Myocyte (in vitro differentiated cells): ENCODE results near the gene APOB. TPM values are rescaled to one million over a fixed set of nuclear protein-coding genes. Genes with fewer than 3 reads are reported as not detected.
A peak's percentile ranks its signal among the peaks of the same experiment; 100 is the strongest.

ENCODE experiments used
- DNase-seq: peaks from one replicate; pipeline ENCODE4 v3.0.0-alpha.2; 2012; ENCODE audit warnings: low read depth
- total RNA-seq: library from RNA; depleted of rRNA; stranded (reverse); fragments of >200 nt; gene quantifications from 2 replicates; pipeline ENCODE4 v1.2.3, GENCODE V29; 2014

The APOB gene
- total RNA-seq, 1 donor from 2014 or later = not detected

DNA sequence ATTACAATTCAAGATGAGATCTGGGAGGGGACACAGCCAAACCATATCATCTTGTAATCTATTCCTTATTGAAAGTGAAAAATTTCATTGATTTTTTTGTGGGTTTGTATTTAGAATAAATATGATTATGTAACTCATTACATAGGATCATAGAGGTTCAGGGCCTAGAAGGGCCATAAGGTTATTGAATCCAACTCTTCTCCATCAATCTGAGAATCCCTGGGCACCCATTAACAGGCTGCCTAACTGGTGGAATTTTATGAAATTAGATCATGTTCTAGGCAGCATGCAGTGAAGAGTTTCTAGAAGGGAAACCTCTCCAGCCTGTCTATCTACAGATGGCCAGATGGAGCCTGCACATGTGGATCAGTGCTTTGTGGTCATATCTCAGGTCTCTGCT, 6.3 kb upstream of the APOB start:
- no peak for DNase-seq

DNA sequence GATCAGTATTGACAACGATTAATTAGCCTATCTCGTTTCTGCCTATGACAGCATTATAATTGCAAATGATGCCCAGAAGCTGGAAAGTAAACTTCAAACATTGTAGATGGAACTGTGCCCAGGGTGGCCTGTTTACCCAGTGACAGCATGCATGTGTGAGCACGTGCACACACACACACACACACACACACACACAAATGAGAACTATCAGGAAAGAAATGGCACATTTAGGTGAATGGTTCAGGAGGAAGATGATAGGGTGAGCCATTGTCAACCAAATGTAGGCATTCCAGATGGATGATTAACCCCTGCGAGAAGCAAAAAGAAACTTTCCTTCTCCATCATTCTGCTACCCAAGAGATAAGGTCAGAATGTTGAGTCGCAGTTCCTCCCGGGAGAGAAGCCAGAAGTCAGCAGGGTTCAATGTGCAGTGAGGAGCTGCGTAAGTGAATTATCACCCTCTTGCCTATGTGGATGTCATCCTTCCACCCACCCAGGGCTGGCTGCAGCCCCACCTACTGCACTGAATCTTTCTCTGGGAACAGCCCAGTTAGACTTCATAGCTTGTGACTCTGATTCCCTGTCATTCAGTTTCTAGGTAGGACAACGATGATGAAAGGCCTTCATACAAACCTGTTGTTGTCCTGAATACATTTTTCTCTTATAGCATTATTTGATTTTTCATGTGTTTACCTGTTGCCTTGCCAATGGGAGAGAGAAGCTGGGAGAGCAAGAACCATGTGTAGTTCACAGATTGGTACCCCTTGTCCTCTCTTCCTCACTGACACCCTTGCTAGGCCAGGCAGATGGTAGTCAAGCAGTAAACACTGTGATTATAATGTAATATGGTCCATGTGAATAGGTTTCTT, 3.5 kb upstream of the APOB start:
- no peak for DNase-seq

DNA sequence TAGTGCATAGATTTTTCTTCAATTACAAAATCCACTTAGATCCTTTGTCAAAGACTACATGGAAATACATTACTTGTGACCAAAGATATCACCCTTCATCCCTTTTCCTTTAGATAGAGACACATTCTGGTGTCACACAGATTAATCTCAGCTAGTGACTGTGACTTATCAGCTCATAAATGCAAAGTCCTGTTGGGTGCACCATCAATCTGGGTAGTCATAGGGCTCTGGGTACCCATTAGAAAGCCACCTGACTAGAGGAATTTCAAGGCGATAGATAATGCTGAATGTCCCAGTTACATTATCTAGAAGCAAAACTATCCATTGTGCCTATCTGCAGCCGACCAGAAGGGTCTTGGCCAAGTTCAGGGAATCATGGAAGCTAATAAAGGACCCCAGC, 2.6 kb upstream of the APOB start:
- no peak for DNase-seq

DNA sequence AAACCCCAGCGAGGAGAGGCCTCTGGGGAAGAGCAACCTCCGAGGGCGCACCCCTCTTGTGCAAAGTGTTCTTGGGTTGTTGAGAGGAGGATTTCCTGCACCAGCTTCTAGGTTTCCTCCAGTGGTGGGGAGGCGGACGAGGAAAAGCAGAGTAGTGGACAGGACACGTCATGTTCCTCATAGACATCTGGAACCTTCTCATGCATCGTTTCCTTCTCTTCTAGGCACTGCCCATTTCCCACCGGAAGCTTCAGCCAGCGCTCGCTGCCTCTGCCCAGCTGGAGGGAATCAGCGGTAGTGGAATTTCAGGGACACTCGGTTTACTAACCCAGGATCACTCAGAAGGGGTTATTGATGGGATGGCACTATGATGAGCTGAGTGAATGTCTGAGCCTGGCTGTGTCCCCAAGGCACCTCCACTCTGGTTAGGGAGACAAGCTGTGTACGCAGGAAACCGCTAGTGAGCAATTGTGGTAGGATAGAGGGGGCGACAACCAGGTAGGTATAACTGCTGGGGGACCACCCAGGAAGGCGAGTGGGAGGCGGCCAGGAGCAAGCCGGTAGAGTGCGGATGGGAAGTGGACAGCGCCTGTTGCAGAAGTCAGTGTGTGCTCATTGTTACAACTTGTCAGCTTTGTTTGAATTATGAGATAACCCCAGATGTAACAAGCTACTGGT, 960 bp upstream of the APOB start:
- no peak for DNase-seq

DNA sequence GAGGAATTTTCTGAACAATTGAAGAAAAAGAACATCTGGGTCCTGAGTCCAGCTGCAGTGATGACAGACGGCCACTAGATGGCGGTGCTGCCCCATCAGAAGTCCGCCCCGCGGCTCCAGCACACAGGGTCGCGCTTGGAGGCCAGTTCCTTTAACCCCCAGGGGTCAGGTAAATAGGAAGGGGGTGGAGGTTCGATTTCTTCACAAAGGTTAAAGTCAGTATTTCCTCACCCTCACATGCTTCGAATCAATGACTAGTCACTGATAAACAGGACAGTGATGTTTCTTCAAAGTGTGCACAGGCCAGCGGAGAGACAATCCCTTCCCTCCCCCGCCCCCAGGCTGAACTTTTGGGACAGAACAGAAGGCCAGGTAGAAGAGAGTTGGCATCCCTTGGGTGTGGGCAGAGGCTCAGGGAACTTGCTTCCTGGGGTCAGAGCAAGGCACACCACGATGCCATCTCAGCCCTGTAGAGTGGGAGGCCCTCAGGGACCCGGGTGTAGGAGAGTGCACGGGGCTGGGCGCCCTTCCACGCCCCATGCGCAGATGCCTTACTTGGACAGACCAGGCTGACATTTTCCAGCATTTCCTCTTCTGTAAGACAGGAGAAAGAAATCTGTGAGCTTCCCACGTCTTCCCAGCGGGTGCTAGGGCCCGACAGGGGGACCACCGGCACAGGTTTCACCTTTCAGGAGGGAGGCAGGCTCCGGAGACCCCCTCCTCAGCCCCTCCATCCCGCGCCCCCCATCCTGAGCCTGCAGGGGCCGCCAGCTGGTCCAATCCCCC, 722 bp downstream of the APOB start:
- DNase-seq = peak; percentile 52

DNA sequence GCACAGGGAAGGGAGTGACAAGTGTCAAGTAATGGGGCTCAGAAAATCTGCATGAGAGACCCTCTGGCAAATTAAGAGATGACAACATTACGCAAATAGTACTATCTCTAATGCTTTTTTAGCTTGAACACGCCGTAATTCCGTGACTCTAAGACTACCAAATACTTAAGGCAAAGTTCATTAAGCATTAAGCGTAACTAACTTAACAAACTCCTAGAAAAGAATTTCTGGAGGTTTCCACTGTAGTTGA, 1.2 kb downstream of the APOB start:
- no peak for DNase-seq

DNA sequence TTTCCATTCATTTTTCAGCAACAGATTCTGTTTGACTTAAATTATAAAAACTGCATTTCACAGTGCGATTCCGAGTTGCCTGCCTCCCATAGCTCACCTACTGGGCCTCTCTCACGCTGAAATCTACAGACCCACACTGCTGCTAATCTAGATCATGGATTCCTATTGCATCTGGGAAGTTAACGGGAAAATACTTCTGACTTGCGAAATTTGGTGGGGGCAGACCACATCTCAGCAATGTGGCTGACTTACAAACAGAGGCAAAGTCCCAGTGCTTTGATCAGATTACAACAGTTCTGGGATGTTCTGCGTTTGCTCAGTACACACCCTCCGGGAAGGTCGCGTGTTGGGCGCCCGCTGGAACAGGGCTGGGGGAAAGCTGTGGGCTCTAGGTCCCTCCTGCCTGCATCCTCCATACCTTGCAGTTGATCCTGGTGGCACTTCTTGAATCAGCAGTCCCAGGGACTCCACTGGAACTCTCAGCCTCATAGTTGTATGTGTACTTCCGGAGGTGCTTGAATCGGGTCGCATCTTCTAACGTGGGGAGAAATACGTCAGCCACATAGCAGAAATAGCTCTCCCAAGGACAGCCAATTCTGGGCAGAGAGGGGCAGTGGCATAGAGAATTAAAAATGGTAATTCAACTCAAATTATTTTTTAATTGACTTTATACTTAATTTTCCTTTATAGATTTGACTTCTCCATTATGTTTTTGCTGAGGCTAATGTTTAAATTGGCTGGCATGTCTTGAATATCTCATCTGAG, 1.7 kb downstream of the APOB start:
- DNase-seq = no peak

DNA sequence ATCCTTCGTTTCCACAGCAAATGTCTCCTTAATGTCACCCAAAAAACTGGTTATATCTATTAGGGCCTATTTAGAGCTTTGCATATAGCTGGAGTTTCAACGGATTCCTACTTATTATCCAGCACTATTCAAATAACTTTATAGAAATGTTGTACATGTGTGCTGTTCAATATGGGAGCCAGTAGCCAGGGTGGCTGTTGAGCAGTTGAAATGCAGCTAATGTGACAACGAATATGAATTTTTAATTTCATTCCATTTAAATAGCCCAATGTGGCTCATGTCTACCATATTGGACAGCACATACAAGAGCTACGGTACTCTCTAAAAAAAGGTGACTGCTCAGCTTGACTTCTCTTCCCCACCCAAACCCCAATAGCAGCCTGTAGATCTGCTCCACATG, 2.4 kb downstream of the APOB start:
- DNase-seq = no peak

DNA sequence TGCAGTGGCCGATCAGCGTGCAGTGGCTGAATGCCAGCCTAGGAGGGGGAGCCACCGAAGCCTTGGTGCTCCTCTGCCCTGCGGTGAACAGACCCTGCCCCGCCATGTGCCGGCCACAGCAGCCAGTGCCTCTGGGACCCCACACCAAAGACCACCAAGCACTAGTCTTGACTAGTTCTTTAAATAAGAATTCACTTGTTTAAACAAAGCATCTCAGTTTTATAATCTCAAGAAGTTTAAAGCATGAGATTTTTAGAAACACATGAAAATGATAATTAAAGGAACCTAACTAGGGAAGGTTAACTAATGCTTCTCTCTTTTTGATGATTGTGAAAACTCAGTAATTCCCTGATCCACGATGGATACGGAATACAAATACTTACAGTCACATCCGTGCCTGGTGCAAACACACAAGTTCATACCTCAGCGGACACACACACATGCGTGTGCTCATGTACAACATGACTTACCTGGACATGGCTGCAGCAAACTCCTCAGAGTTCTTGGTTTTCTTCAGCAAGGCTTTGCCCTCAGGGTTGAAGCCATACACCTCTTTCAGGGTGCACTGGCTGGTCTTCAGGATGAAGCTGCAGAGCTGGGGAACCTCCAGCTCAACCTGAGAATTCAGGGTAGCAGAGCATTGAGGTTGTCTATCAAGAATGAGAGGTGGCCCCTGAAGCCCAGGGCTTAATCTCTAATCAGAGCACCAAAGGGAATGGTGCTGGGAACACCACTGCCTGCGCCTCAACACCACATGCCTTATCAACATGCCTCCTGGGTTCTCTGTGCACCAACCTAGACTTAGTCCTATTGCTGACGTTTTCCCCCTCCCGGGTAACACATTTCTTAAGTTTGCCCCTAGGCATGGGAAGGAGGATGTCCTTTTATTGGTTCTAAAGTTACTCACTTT, 3.1 kb downstream of the APOB start:
- DNase-seq = no peak

DNA sequence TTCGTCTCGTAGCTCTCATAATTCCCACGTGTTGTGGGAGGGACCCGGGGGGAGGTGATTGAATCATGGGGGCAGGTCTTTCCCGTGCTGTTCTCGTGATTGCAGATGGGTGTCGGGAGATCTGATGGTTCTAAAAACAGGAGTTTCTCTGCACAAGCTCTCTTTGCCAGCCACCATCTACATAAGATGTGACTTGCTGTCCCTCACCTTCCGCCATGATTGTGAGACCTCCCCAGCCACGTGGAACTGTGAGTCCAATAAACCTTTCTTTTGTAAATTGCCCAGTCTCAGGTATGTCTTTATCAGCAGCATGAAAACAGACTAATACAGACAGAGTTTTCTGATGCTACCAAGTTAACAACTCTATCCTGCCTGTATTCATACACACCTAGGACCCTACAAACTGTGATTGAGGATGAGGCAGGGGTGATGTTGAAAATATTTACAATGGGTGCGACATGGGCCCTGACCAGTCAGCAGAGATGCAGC, 3.9 kb downstream of the APOB start:
- no peak for DNase-seq

DNA sequence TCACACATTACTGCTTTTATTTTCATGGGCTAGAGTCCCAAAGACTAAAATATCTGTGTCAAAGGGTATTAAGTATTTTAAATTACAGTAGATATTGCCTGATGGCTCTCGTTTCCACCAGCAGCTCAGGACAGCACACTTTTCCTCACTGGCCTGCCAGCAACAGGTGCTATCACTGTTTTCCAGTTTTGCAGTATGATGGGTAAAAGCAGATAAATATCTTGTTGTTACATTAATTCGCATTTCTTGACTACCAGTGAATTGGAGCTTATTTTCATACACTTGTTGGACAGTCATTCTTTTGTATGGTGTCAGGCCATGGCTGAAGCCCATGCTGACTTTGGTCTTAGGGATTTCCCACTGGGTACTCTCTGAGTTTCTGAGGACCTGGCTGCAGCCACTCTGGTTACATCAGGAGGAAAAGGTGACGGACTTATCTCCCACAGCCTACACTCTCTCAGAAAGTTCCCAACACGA, 4.8 kb downstream of the APOB start:
- no peak for DNase-seq

DNA sequence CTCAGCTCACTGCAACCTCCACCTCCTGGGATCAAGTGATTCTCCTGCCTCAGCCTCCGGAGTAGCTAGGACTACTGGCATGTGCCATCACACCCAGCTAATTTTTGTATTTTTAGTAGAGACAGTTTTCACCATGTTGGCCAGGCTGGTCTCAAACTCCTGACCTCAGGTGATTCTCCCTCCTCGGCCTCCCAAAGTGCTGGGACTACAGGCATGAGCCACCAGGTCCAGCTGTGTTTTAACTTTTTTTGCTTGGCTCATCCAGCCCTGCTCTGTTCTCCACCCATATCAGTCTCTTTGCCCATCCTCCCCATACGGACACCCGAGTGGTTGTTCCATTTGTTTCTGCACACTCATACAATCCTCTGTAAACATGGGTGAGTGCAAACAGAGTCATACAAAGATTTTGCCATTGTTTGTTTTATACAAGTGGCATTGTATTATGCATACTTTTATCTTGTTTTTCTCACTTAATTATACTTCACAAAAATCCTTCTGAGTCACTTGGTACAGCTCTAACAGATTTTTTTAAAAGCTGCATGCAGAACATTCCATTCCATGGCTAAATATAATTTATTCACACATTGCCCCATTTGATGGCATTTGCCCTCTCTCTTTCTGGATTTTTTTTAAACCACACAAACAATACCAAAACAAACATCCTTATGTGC, 5.3 kb downstream of the APOB start:
- DNase-seq = peak; percentile 11

DNA sequence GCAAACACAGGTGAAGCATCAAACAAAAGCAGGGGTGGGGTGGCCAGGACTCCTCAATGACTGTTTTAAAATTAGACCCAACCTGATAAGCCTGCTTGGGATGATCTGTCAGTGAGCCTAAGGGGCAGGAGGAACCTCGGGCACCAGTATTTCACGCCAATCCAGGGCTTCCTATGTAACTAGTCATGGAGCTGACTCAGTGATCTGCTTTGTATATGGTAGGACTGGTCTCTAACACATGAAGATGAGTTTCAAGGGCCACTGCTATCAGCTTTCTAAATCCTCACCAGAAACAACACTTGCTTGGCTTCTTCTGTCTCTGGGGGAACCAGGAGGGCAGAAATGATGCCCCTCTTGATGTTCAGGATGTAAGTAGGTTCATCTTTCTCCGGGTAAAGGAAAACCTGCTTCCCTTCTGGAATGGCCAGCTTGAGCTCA, 6.2 kb downstream of the APOB start:
- no peak for DNase-seq

DNA sequence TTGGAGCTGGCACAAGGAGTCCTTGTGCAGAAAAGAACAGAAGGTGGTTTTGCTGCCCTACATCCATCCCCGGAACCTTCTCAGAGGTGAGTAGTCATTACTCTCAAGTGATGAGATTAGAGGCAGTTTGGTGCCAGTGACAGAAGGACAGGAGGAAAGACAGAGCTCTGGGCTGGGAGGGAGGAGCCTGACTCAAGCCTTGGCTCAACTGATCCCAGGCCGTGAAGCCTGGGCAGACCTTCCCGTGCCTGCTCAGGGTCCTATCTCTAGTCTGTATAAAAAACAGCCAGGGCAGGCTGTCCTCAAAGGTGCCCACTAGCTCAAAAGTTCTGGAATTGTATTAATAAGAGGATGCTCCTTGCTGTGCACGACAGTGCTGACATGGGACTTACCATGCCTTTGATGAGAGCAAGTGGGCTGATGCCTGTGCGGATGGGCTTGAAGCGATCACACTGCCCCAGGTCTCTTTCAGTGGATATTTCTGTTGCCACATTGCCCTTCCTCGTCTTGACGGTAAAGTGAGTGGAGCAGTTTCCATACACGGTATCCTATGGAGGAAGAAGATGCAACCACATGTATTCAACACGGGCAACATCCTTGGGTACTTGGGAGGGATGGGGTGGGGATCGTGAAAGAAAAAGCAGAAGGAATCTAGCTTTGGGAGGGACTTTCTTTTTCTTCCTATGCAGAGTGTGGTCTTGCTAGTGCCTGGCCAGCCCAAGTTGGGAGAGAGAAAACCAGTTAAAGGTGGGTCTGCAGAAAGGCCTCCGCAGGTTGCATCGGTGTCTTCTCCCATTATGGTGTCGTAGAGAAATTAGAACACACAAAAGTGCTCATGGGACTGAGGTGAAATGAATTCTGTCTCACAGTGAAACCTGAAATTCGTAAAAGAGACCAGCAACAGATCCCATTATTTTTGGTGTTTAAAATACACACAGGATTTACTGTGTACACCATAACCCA, 6.9 kb downstream of the APOB start:
- DNase-seq = no peak

DNA sequence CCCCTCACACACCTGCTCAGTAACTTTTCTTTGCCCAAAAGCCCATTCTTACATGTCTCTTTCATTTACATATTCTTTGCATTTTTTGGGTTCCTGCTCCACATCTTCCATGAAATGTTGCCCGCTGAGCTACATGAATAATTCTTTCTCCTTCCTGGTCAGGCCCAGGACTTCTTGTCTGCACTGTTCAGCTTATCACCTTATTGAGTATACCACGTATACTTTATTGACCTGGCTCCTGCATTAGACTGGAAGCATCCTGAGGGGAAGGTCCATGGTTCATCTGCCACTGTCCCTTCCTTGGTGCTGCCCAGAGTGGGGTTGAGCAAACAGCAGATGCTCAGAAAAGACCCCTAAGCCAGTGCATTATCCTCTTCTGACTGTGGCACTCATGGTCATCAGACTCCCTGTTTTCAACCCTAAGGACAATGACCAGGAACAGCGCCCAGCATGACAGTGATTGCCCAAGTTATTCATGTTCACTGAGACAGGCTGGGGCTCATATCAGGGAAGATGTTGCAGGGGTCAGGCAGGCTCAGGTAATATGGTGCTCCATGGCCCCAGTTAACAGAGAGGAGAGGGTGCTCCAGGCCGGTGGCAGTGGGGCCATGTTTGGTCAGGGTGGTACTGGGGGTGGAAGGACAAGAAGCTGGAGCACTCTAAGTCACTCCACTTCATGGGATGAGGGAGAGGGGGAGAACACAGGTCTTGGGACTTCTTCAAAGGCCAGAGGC, 7.7 kb downstream of the APOB start:
- no peak for DNase-seq

DNA sequence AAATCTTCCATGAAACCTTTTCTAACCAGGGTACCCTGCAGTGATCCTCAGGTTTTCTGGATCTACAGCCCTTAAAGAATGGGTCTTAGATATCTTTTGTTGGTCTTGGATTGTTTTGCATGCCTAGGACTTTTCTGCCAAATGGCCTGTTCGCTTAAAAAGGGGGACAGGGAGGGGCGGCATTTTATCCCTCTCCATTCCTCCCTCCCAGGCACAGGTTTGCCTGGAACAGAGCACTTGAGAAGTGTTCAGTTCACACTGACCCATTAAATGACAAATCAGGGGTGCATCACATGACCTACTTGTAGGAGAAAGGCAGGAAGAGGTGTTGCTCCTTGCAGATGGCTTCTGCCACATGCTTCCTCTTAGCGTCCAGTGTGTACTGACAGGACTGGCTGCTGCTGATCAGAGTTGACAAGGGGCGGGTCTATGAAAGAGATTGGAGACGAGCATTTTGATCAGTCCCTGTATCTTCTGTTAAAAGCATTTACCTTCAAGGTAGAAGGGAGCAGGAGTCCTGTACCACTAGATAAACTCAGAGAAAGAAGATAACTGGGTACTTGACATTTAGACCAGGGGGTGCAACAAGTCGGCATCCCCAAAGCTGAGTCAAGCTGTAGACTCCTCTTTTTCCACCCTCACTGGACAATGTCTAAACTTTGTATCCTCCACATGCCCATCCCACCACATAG, 8.4 kb downstream of the APOB start:
- no peak for DNase-seq

DNA sequence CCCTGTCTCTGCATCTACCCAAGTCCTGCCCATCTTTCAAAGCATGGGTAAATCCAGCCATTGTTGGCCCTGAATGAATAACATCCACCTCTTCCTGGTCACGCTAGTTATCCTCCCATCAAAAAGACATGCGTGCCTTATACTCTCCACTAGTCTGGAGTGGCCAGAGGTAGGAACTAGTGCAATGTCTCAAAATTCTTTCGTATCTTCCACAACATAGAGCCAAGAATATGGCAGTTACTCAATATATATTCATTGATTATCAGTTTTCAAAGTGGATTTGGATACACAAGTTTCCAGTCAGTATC, 8.9 kb downstream of the APOB start:
- DNase-seq = no peak
